ENCODE results near the gene C2orf81. TPM values are rescaled to one million over a fixed set of nuclear protein-coding genes. Genes with fewer than 3 reads are reported as not detected.
A peak's percentile ranks its signal among the peaks of the same experiment; 100 is the strongest.

Gene C2orf81
- total and polyA plus RNA-seq, 8 donors = 1.7 to 3.5 (median 2.2) TPM; not detected in 3

GRCh38 chr2:74367789-74368188 is 53.6 kb downstream of the C2orf81 start:
- Histone ChIP-seq H3K4me3 (no peak overlapping the region), H3K36me3 (peaks cover 85 to 99% (median 92%) of the 10 kb centered on the region in 4 donors), H3K9me3 (no peaks in the 10 kb centered on the region), H3K27me3 (no peaks in the 10 kb centered on the region), H3K27ac (no peak overlapping the region), H3K4me1 (peaks cover 0 to 9% (median 6%) of the 10 kb centered on the region in 4 donors)
- no peak for TF ChIP-seq EP300 (IDR thresholded peaks at IDR 0.05)
- TF ChIP-seq POLR2A (IDR thresholded peaks at IDR 0.05) = no peak
- TF ChIP-seq CTCF (IDR thresholded peaks at IDR 0.05) = no peak
- no peak for TF ChIP-seq POLR2AphosphoS5 (IDR thresholded peaks at IDR 0.05)
- no peak for DNase-seq
- intact Hi-C loops (cut with DNase I; ENCODE audit: low total_unique reads) = no loop called here
- 92 to 98% (median 95%) methylated on average over 7 of the region's 7 CpGs for WGBS, 5 donors

GRCh38 chr2:74366036-74366435 is 55.4 kb downstream of the C2orf81 start:
- Histone ChIP-seq H3K27me3 (no peaks in the 10 kb centered on the region), H3K36me3 (peaks cover 99 to 100% (median 100%) of the 10 kb centered on the region in 4 donors), H3K27ac (no peak overlapping the region), H3K4me3 (no peak overlapping the region), H3K9me3 (no peaks in the 10 kb centered on the region), H3K4me1 (no peaks in the 10 kb centered on the region)
- DNase-seq = no peak
- intact Hi-C loops (cut with DNase I; ENCODE audit: low total_unique reads) = no loop called here
- 96 to 100% (median 98%) methylated on average over 2 to 3 of the region's 3 CpGs for WGBS, 5 donors
- TF ChIP-seq POLR2A (IDR thresholded peaks at IDR 0.05) (no peak), CTCF (IDR thresholded peaks at IDR 0.05) (no peak), POLR2AphosphoS5 (IDR thresholded peaks at IDR 0.05) (no peak), EP300 (IDR thresholded peaks at IDR 0.05) (no peak)

GRCh38 chr2:74364533-74365505 is 56.6 kb downstream of the C2orf81 start:
- peaks cover 100% of the 10 kb centered on the region in 4 donors for H3K36me3 ChIP-seq
- H3K4me3 ChIP-seq = no peak overlapping the region
- peak in 1 of 2 donors; percentile 31 for DNase-seq
- H3K27ac ChIP-seq = no peak overlapping the region
- no peaks in the 10 kb centered on the region for H3K4me1 ChIP-seq
- 78 to 87% (median 80%) methylated on average over 8 of the region's 8 CpGs for WGBS, 5 donors
- H3K9me3 ChIP-seq = no peaks in the 10 kb centered on the region
- no peak for TF ChIP-seq POLR2A (IDR thresholded peaks at IDR 0.05)
- no peak for TF ChIP-seq CTCF (IDR thresholded peaks at IDR 0.05)
- H3K27me3 ChIP-seq = no peaks in the 10 kb centered on the region
- intact Hi-C loops (cut with DNase I; ENCODE audit: low total_unique reads) = no loop called here

Other genes starting within 250 kb of the C2orf81 start
- 100 to 1,000 TPM in 2 of 5 donors, 10 to 100 TPM in 3; 58.9 to 127 (median 74.1) TPM for gene MOB1A, start 242.7 kb downstream of the C2orf81 start, total RNA-seq
- gene MOB1A, start 242.7 kb downstream of the C2orf81 start, polyA plus RNA-seq = 10 to 100 TPM; 22.4 to 38.2 (median 30.7) TPM
- gene MTHFD2, start 223.0 kb downstream of the C2orf81 start, total RNA-seq = 10 to 100 TPM in 3 of 5 donors, 1 to 10 TPM in 2; 4.3 to 51.3 (median 37.7) TPM
- 10 to 100 TPM; 34.1 to 54.1 (median 42.1) TPM for gene MTHFD2, start 223.0 kb downstream of the C2orf81 start, polyA plus RNA-seq
- 1 to 10 TPM in 3 of 5 donors, under 1 TPM in 1, not detected in 1; 0.58 to 4.8 (median 3.2) TPM for gene SLC4A5, start 78.2 kb downstream of the C2orf81 start, total RNA-seq
- under 1 TPM; 0.12 to 0.46 (median 0.38) TPM for gene SLC4A5, start 78.2 kb downstream of the C2orf81 start, polyA plus RNA-seq
- gene DCTN1, start 41.3 kb downstream of the C2orf81 start, total RNA-seq = 100 to 1,000 TPM in 3 of 5 donors, 10 to 100 TPM in 2; 71.2 to 181 (median 122) TPM
- 10 to 100 TPM; 65.8 to 92.6 (median 83.5) TPM for gene DCTN1, start 41.3 kb downstream of the C2orf81 start, polyA plus RNA-seq
- gene WDR54, start 111 bp upstream of the C2orf81 start, total RNA-seq = 1 to 10 TPM in 4 of 5 donors, not detected in 1; 3.5 to 9.8 (median 7.3) TPM
- 10 to 100 TPM; 10.5 to 12.8 (median 12.5) TPM for gene WDR54, start 111 bp upstream of the C2orf81 start, polyA plus RNA-seq
- gene RTKN, start 20.3 kb upstream of the C2orf81 start, total RNA-seq = 100 to 1,000 TPM in 2 of 5 donors, 10 to 100 TPM in 3; 16.5 to 125 (median 27.4) TPM
- 10 to 100 TPM; 10.8 to 27.3 (median 23.2) TPM for gene RTKN, start 20.3 kb upstream of the C2orf81 start, polyA plus RNA-seq
- 10 to 100 TPM in 2 of 5 donors, 1 to 10 TPM in 2, not detected in 1; 4.7 to 44.5 (median 11.1) TPM for gene INO80B, start 33.5 kb upstream of the C2orf81 start, total RNA-seq
- 10 to 100 TPM; 32.2 to 52.2 (median 51.9) TPM for gene INO80B, start 33.5 kb upstream of the C2orf81 start, polyA plus RNA-seq
- 10 to 100 TPM in 4 of 5 donors, 1 to 10 TPM in 1; 1.8 to 59.4 (median 21.7) TPM for gene WBP1, start 36.8 kb upstream of the C2orf81 start, total RNA-seq
- gene WBP1, start 36.8 kb upstream of the C2orf81 start, polyA plus RNA-seq = 10 to 100 TPM; 78.9 to 82.4 (median 82.3) TPM
- gene MOGS, start 43.8 kb upstream of the C2orf81 start, total RNA-seq = 100 to 1,000 TPM in 1 of 5 donors, 10 to 100 TPM in 4; 17.5 to 130 (median 65.8) TPM
- gene MOGS, start 43.8 kb upstream of the C2orf81 start, polyA plus RNA-seq = 10 to 100 TPM; 15.6 to 32.2 (median 30.4) TPM
- 100 to 1,000 TPM in 2 of 5 donors, 10 to 100 TPM in 2, 1 to 10 TPM in 1; 4.6 to 335 (median 18.0) TPM for gene MRPL53, start 51.1 kb upstream of the C2orf81 start, total RNA-seq
- 100 to 1,000 TPM in 1 of 3 donors, 10 to 100 TPM in 2; 74.0 to 108 (median 88.6) TPM for gene MRPL53, start 51.1 kb upstream of the C2orf81 start, polyA plus RNA-seq
- gene CCDC142, start 61.4 kb upstream of the C2orf81 start, total RNA-seq = 10 to 100 TPM; 19.1 to 78.2 (median 51.3) TPM
- gene CCDC142, start 61.4 kb upstream of the C2orf81 start, polyA plus RNA-seq = 1 to 10 TPM; 3.2 to 3.4 (median 3.2) TPM
- gene TTC31, start 61.5 kb upstream of the C2orf81 start, total RNA-seq = 10 to 100 TPM in 4 of 5 donors, 1 to 10 TPM in 1; 4.7 to 91.2 (median 20.5) TPM
- gene TTC31, start 61.5 kb upstream of the C2orf81 start, polyA plus RNA-seq = 10 to 100 TPM; 10.5 to 11.4 (median 10.8) TPM
- gene LBX2, start 78.0 kb upstream of the C2orf81 start, total RNA-seq = 1 to 10 TPM in 2 of 5 donors, not detected in 3; 1.1 to 2.6 TPM
- 1 to 10 TPM; 1.1 to 2.3 (median 1.2) TPM for gene LBX2, start 78.0 kb upstream of the C2orf81 start, polyA plus RNA-seq
- gene PCGF1, start 86.1 kb upstream of the C2orf81 start, total RNA-seq = 10 to 100 TPM in 2 of 5 donors, 1 to 10 TPM in 3; 1.9 to 49.6 (median 6.4) TPM
- 10 to 100 TPM; 14.7 to 20.8 (median 18.1) TPM for gene PCGF1, start 86.1 kb upstream of the C2orf81 start, polyA plus RNA-seq
- gene TLX2, start 92.8 kb upstream of the C2orf81 start, total RNA-seq = under 1 TPM in 1 of 5 donors, not detected in 4; 0.73 TPM
- under 1 TPM in 1 of 3 donors, not detected in 2; 0.28 TPM for gene TLX2, start 92.8 kb upstream of the C2orf81 start, polyA plus RNA-seq
- gene DQX1, start 104.6 kb upstream of the C2orf81 start, total RNA-seq = 10 to 100 TPM in 4 of 5 donors, 1 to 10 TPM in 1; 6.6 to 42.6 (median 22.8) TPM
- 1 to 10 TPM; 2.1 to 5.3 (median 4.1) TPM for gene DQX1, start 104.6 kb upstream of the C2orf81 start, polyA plus RNA-seq
- gene AUP1, start 108.1 kb upstream of the C2orf81 start, total RNA-seq = 100 to 1,000 TPM in 4 of 5 donors, 10 to 100 TPM in 1; 74.4 to 244 (median 173) TPM
- gene AUP1, start 108.1 kb upstream of the C2orf81 start, polyA plus RNA-seq = 100 to 1,000 TPM in 2 of 3 donors, 10 to 100 TPM in 1; 97.9 to 235 (median 139) TPM
- gene HTRA2, start 108.3 kb upstream of the C2orf81 start, total RNA-seq = 10 to 100 TPM in 4 of 5 donors, 1 to 10 TPM in 1; 7.6 to 60.0 (median 23.7) TPM
- 10 to 100 TPM; 24.4 to 31.2 (median 25.5) TPM for gene HTRA2, start 108.3 kb upstream of the C2orf81 start, polyA plus RNA-seq
- gene LOXL3, start 132.3 kb upstream of the C2orf81 start, total RNA-seq = 10 to 100 TPM in 2 of 5 donors, 1 to 10 TPM in 2, under 1 TPM in 1; 0.89 to 49.0 (median 5.0) TPM
- 1 to 10 TPM in 2 of 3 donors, under 1 TPM in 1; 0.76 to 1.6 (median 1.1) TPM for gene LOXL3, start 132.3 kb upstream of the C2orf81 start, polyA plus RNA-seq
- gene DOK1, start 133.1 kb upstream of the C2orf81 start, total RNA-seq = 10 to 100 TPM in 3 of 5 donors, 1 to 10 TPM in 2; 5.9 to 89.3 (median 12.2) TPM
- gene DOK1, start 133.1 kb upstream of the C2orf81 start, polyA plus RNA-seq = 10 to 100 TPM in 2 of 3 donors, 1 to 10 TPM in 1; 8.8 to 17.7 (median 17.4) TPM
- 10 to 100 TPM in 1 of 5 donors, 1 to 10 TPM in 1, under 1 TPM in 1, not detected in 2; 0.18 to 27.1 (median 3.5) TPM for gene M1AP, start 226.7 kb upstream of the C2orf81 start, total RNA-seq
- gene M1AP, start 226.7 kb upstream of the C2orf81 start, polyA plus RNA-seq = under 1 TPM in 2 of 3 donors, not detected in 1; 0.20 to 0.31 TPM
- 10 to 100 TPM in 2 of 5 donors, 1 to 10 TPM in 3; 2.6 to 65.3 (median 4.2) TPM for gene SEMA4F, start 232.6 kb upstream of the C2orf81 start, total RNA-seq
- gene SEMA4F, start 232.6 kb upstream of the C2orf81 start, polyA plus RNA-seq = 1 to 10 TPM in 1 of 3 donors, under 1 TPM in 2; 0.46 to 1.6 (median 0.98) TPM